Activated CD4-positive, alpha-beta memory T cell treated with anti-CD3 and anti-CD28 coated beads, Interleukin-2, amount 10 ng/mL, durations not matched to agents 7 days and 5 days (primary cell): ENCODE results near the gene MLANA. TPM values are rescaled to one million over a fixed set of nuclear protein-coding genes. Genes with fewer than 3 reads are reported as not detected.

Experiments used
- CTCF ChIA-PET: fragments of 350-600 bp; sonication (Branson Sonifier 250); formaldehyde crosslinking; loops from one replicate; lab custom pipeline; 2021; ENCODE audit warnings: antibody characterized with exemption, inconsistent platforms; lab: Charles Lee
- POLR2A ChIA-PET: fragments of 350-600 bp; sonication (Branson Sonifier 250); formaldehyde crosslinking; loops from one replicate; lab custom pipeline; 2021; ENCODE audit warnings: antibody characterized with exemption; lab: Charles Lee
- DNase-seq: peaks from one replicate; pipeline ENCODE4 v3.0.0-alpha.2; 2020
- H3K27ac Mint-ChIP-seq: one replicate; pipeline ENCODE4 v1.8.0; 2021; ENCODE audit warnings: mild to moderate bottlenecking, mixed read lengths
- H3K27me3 Mint-ChIP-seq: one replicate; pipeline ENCODE4 v1.8.0; 2021; ENCODE audit warnings: mixed read lengths
- H3K36me3 Mint-ChIP-seq: one replicate; pipeline ENCODE4 v1.8.0; 2021; ENCODE audit warnings: low read depth, mixed read lengths
- H3K4me1 Mint-ChIP-seq: one replicate; pipeline ENCODE4 v1.8.0; 2021; ENCODE audit warnings: mixed read lengths
- H3K4me3 Mint-ChIP-seq: one replicate; pipeline ENCODE4 v1.8.0; 2021; ENCODE audit warnings: mild to moderate bottlenecking, mixed read lengths
- H3K9me3 Mint-ChIP-seq: one replicate; pipeline ENCODE4 v1.8.0; 2021; ENCODE audit warnings: mixed read lengths
- total RNA-seq, 2 experiments: library from RNA; stranded (reverse); gene quantifications; one replicate each; pipeline ENCODE4 v1.2.3, GENCODE V29; 2021

MLANA gene
- not detected for total RNA-seq

DNA sequence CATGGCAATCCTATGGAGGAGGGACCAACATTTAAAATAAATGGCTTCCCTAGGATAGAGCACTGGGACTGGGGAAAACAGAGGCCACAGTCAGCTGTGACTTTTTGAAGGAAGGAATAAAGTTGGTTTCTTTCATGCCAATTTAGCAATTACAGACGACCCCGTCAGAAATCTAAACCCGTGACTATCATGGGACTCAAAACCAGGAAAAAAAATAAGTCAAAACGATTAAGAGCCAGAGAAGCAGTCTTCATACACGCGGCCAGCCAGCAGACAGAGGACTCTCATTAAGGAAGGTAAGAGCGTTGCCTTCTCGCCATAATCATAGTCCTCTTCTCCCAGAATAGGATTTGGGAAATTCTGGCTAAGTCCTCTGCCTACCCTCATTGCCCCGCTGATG lies at the start of gene MLANA:
Gene MLANA (plus strand): TSS at position 249 of the 400 bp plus-strand sequence. CDS start 1,586 bp downstream, outside the sequence.
- no peaks in the 10 kb centered on the region for H3K36me3 Mint-ChIP-seq
- no peaks in the 10 kb centered on the region for H3K9me3 Mint-ChIP-seq
- peaks cover 7% of the 10 kb centered on the region for H3K4me1 Mint-ChIP-seq
- no peak for DNase-seq
- H3K27ac Mint-ChIP-seq = no peak within 1 kb of the TSS
- ChIA-PET CTCF (no interaction called here), POLR2A (no interaction called here)
- H3K27me3 Mint-ChIP-seq = peaks cover 1% of the 10 kb centered on the region
- H3K4me3 Mint-ChIP-seq = no peak within 1 kb of the TSS

DNA sequence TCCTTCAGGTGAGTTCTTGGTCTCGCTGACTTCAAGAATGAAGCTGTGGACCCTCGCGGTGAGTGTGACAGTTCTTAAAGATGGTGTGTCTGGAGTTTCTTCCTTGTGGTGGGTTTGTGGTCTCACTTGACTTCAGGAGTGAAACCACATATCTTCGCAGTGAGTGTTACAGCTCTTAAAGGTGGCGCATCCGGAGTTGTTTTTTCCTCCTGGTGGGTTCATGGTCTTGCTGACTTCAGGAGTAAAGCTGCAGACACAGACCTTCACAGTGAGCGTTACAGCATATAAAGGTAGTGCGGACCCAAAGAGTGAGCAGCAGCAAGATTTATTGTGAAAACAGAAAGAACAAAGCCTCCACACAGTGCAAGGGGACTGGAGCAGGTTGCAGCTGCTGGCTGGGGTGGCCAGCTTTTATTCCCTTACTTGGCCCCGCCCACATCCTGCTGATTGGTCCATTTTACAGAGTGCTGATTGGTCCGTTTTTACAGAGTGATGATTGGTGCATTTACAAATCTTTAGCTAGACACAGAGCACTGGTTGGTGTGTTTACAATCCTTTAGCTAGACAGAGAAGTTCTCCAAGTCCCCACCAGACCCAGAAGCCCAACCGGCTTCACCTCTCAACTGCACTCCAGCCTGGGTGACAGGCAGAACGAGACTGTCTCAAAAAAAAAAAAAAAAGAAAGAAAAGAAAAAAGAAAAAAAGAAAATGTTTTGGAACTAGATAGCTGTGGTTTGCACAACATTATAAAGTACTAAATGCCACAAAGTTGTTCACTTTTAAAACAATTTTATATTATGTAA lies 48.7 kb upstream of the MLANA start:
- H3K36me3 Mint-ChIP-seq = peaks cover 56% of the 10 kb centered on the region
- CTCF ChIA-PET = interaction anchor here (0.6 to 5.2 kb wide), 10 partner anchors 9 to 214 kb away, joined by 3 to 64 read pairs (median 4); partner anchors contain the start of genes ERMP1, RANBP6 and RIC1

DNA sequence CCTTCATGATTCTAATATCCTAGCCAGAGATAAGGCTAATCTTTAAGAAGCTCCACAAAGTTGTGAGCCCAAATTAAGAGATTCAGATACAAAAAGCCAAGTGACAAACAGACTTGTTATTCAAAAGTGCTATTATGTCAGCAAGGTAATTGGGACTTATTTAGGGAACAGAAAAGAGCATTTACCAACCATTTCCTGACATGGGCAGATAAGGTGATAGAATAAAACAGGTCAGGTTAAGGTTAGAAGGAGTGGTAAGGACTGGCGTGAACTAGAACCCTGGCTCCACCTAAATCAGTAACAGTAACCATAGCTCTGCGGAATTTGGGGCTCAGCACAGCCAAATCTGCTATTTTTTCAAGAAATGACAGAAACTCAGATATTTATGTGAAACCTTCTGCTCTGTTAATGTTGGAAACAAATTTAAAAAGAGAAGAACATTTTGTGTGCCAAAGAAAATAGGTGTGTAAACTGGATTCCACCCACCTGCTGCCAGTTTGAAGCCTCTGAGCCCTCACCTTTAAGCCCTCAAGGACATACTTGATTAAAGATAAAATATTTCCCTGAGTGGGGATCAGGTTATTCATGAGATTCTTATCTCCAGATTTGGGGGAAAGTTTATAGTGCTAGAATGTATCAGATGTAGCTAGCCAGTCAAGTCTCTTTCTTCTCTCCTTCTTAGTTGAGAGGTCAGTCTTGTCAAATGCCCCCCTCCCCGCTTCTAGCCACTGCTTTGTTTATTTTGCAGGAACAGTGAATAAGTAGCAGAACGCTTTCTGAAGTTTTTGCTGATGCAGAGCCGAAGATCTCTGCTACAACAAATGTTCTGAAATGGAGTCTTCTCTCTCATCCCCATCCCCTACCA lies 47.5 kb upstream of the MLANA start:
- H3K4me3 Mint-ChIP-seq = no peak overlapping the region
- H3K27ac Mint-ChIP-seq = peak overlapping the region; percentile 97
- peaks cover 61% of the 10 kb centered on the region for H3K36me3 Mint-ChIP-seq
- ChIA-PET POLR2A (interaction anchor here (1.1 to 6.9 kb wide), 7 partner anchors 11 to 570 kb away, joined by 3 to 74 read pairs (median 5); partner anchors contain the start of genes ERMP1, RIC1 and UHRF2), CTCF (interaction anchor here (0.7 to 5.2 kb wide), 7 partner anchors 8 to 215 kb away, joined by 3 to 64 read pairs (median 5); partner anchors contain the start of genes ERMP1 and RIC1)
- no peaks in the 10 kb centered on the region for H3K27me3 Mint-ChIP-seq
- no peak for DNase-seq
- peaks cover 9% of the 10 kb centered on the region for H3K9me3 Mint-ChIP-seq
- peaks cover 83% of the 10 kb centered on the region for H3K4me1 Mint-ChIP-seq

More for the DNA sequence above, 48.7 kb upstream of the MLANA start:
- POLR2A ChIA-PET = interaction anchor here (0.8 to 6.9 kb wide), 14 partner anchors 10 to 571 kb away, joined by 3 to 74 read pairs (median 5); partner anchors contain the start of genes ERMP1, RANBP6, RIC1 and UHRF2
- no peaks in the 10 kb centered on the region for H3K27me3 Mint-ChIP-seq
- H3K9me3 Mint-ChIP-seq = peaks cover 6% of the 10 kb centered on the region
- DNase-seq = peak; percentile 77
- peak overlapping the region; percentile 71 for H3K4me3 Mint-ChIP-seq
- peak overlapping the region; percentile 97 for H3K27ac Mint-ChIP-seq
- H3K4me1 Mint-ChIP-seq = peaks cover 79% of the 10 kb centered on the region

GRCh38 chr9:5843794-5844471 lies 46.8 kb upstream of the MLANA start:
- peak overlapping the region; percentile 60 for H3K4me3 Mint-ChIP-seq
- no peak for DNase-seq
- peaks cover 9% of the 10 kb centered on the region for H3K9me3 Mint-ChIP-seq
- POLR2A ChIA-PET = interaction anchor here (0.8 to 6.9 kb wide), 5 partner anchors 10 to 216 kb away, joined by 4 to 74 read pairs (median 5); partner anchors contain the start of genes ERMP1 and RIC1
- CTCF ChIA-PET = interaction anchor here (0.7 to 5.2 kb wide), 6 partner anchors 9 to 172 kb away, joined by 3 to 64 read pairs (median 4); partner anchors contain the start of gene ERMP1
- H3K27ac Mint-ChIP-seq = peak overlapping the region; percentile 97
- H3K4me1 Mint-ChIP-seq = peaks cover 87% of the 10 kb centered on the region
- H3K27me3 Mint-ChIP-seq = no peaks in the 10 kb centered on the region
- H3K36me3 Mint-ChIP-seq = peaks cover 65% of the 10 kb centered on the region

- peaks cover 85% of the 10 kb centered on the region for H3K4me1 Mint-ChIP-seq
- no peak for DNase-seq
- ChIA-PET POLR2A (interaction anchor here (0.9 to 6.9 kb wide), 3 partner anchors 13 to 42 kb away, joined by 3 to 74 read pairs (median 3); partner anchors contain the start of gene ERMP1), CTCF (interaction anchor here (0.7 to 5.2 kb wide), 4 partner anchors 12 to 208 kb away, joined by 3 to 64 read pairs (median 4); partner anchors contain the start of gene ERMP1)
- H3K27ac Mint-ChIP-seq = peak overlapping the region; percentile 97
- H3K36me3 Mint-ChIP-seq = peaks cover 62% of the 10 kb centered on the region
- H3K9me3 Mint-ChIP-seq = peaks cover 13% of the 10 kb centered on the region
- H3K4me3 Mint-ChIP-seq = peak overlapping the region; percentile 60
- H3K27me3 Mint-ChIP-seq = no peaks in the 10 kb centered on the region
Observed at GRCh38 chr9:5845157-5845531, 45.5 kb upstream of the MLANA start.

DNA sequence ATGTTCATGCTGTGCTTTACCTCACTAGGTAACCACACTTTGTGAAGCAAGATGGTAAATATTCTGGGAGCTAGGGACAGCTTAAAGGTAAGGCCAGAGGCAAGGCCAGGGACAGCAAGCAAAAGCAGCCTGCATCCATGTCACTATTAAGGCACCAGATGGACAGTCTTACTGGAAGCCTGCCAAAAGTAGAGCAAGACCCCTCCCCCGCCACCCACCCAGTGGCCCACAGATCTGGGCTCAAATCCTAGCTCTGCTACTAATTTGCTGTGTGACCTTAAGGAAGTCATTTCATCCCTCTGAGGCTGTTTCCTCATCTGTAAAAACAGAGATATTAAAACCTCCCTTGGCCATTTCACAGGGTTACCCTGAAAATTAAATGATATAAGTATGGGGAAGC lies 44.6 kb upstream of the MLANA start:
- peaks cover 70% of the 10 kb centered on the region for H3K36me3 Mint-ChIP-seq
- no peaks in the 10 kb centered on the region for H3K27me3 Mint-ChIP-seq
- CTCF ChIA-PET = no interaction called here
- no peak for DNase-seq
- H3K4me3 Mint-ChIP-seq = no peak overlapping the region
- peaks cover 84% of the 10 kb centered on the region for H3K4me1 Mint-ChIP-seq
- POLR2A ChIA-PET = interaction anchor here (6.9 kb wide), 1 partner anchor 14 kb away, joined by 74 read pairs; the partner anchor contains the start of gene ERMP1
- H3K9me3 Mint-ChIP-seq = peaks cover 13% of the 10 kb centered on the region
- H3K27ac Mint-ChIP-seq = peak overlapping the region; percentile 57

- H3K4me1 Mint-ChIP-seq = peaks cover 84% of the 10 kb centered on the region
- ChIA-PET POLR2A (interaction anchor here (6.9 kb wide), 1 partner anchor 15 kb away, joined by 74 read pairs; the partner anchor contains the start of gene ERMP1), CTCF (no interaction called here)
- DNase-seq = no peak
- peaks cover 71% of the 10 kb centered on the region for H3K36me3 Mint-ChIP-seq
- H3K27ac Mint-ChIP-seq = no peak overlapping the region
- H3K27me3 Mint-ChIP-seq = no peaks in the 10 kb centered on the region
- H3K4me3 Mint-ChIP-seq = no peak overlapping the region
- peaks cover 13% of the 10 kb centered on the region for H3K9me3 Mint-ChIP-seq
Observed at GRCh38 chr9:5846501-5846921, 44.2 kb upstream of the MLANA start.

DNA sequence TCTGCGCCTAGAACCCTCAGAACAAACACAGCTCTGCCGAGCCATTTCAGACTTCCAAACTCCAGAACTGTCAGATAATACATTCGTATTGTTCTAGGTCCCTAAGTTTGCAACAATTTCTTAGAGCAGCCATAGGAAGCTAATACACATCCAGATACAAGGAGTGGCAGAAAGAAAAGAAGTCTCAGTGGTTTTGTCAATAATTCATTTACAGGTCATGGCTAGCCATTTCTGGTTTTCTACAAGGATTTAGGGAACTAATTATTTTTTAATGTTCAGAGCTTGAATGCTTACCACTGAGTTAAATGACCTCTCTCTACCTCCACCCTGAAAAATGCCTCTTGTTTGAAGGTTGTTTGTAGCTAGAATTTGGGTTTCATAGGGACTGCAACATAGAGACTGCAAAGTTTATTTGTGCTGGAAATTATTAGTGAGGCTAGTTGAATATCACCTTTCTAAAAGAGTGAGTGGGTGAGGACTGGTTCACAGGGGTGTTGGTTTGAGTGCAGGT lies 42.3 kb upstream of the MLANA start:
- Mint-ChIP-seq H3K27me3 (no peaks in the 10 kb centered on the region), H3K9me3 (peaks cover 7% of the 10 kb centered on the region), H3K27ac (no peak overlapping the region), H3K36me3 (peaks cover 60% of the 10 kb centered on the region), H3K4me3 (no peak overlapping the region), H3K4me1 (peaks cover 86% of the 10 kb centered on the region)
- CTCF ChIA-PET = interaction anchor here (1.1 kb wide), 1 partner anchor 15 kb away, joined by 3 read pairs; the partner anchor contains the start of gene ERMP1
- no peak for DNase-seq
- POLR2A ChIA-PET = no interaction called here

GRCh38 chr9:5850724-5851122 lies 40.0 kb upstream of the MLANA start:
- Mint-ChIP-seq H3K36me3 (peaks cover 48% of the 10 kb centered on the region), H3K27ac (peak overlapping the region; percentile 76), H3K9me3 (peaks cover 12% of the 10 kb centered on the region), H3K27me3 (no peaks in the 10 kb centered on the region), H3K4me3 (no peak overlapping the region), H3K4me1 (peaks cover 73% of the 10 kb centered on the region)
- POLR2A ChIA-PET = interaction anchor here (0.6 to 2.8 kb wide), 10 partner anchors 10 to 636 kb away, joined by 3 to 46 read pairs (median 4); partner anchors contain the start of genes ERMP1, PLGRKT, RIC1 and UHRF2
- DNase-seq = no peak
- CTCF ChIA-PET = interaction anchor here (0.8 to 2.8 kb wide), 9 partner anchors 8 to 456 kb away, joined by 3 to 38 read pairs (median 4); partner anchors contain the start of gene ERMP1

GRCh38 chr9:5851445-5851844 lies 39.2 kb upstream of the MLANA start:
- no peaks in the 10 kb centered on the region for H3K27me3 Mint-ChIP-seq
- peaks cover 42% of the 10 kb centered on the region for H3K36me3 Mint-ChIP-seq
- H3K9me3 Mint-ChIP-seq = peaks cover 12% of the 10 kb centered on the region
- DNase-seq = peak; percentile 67
- peaks cover 66% of the 10 kb centered on the region for H3K4me1 Mint-ChIP-seq
- peak overlapping the region; percentile 14 for H3K4me3 Mint-ChIP-seq
- CTCF ChIA-PET = interaction anchor here (0.9 to 2.8 kb wide), 16 partner anchors 8 to 224 kb away, joined by 3 to 38 read pairs (median 4); partner anchors contain the start of genes ERMP1 and RANBP6
- peak overlapping the region; percentile 76 for H3K27ac Mint-ChIP-seq
- POLR2A ChIA-PET = interaction anchor here (0.6 to 2.8 kb wide), 15 partner anchors 11 to 635 kb away, joined by 3 to 46 read pairs (median 3); partner anchors contain the start of genes ERMP1, PLGRKT, RANBP6 and RIC1

GRCh38 chr9:5852987-5853386 lies 37.7 kb upstream of the MLANA start:
- Mint-ChIP-seq H3K4me3 (no peak overlapping the region), H3K27me3 (no peaks in the 10 kb centered on the region), H3K27ac (peak overlapping the region; percentile 27), H3K36me3 (peaks cover 34% of the 10 kb centered on the region), H3K4me1 (peaks cover 63% of the 10 kb centered on the region), H3K9me3 (peaks cover 11% of the 10 kb centered on the region)
- ChIA-PET CTCF (interaction anchor here (1.0 to 2.8 kb wide), 4 partner anchors 10 to 201 kb away, joined by 4 to 38 read pairs (median 8); partner anchors contain the start of gene ERMP1), POLR2A (interaction anchor here (0.8 to 2.8 kb wide), 3 partner anchors 11 to 17 kb away, joined by 3 to 46 read pairs (median 5); no protein-coding TSS in a partner anchor)
- DNase-seq = no peak
